Measurements from ENCODE around the gene TOMM5. TPM values are rescaled to one million over a fixed set of nuclear protein-coding genes. Genes with fewer than 3 reads are reported as not detected.

The TOMM5 gene
- total RNA-seq, 1 donor from 2014 or later, result 52.5 TPM

DNA sequence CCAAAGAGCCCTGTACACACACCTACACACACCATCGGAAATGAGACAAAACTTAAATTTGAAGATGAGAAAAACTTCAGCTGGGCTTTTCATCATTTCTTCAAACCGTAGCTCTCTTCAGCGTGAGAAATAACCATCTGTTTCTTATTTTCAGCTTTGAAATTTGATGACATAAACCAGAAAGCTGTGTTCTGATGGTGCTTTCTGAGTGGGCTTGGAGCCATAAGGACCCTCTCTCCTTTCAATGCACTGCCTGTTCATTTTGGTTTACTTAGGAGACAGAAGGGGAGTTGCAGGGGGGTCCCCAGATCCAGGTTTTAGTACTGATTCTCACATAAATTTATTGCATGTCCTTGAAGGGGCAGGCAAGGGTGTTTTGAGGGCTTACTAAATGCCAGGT is 25.7 kb downstream of the TOMM5 start:
- H3K27ac Mint-ChIP-seq (ENCODE audit: unreplicated experiment), result no peak overlapping the region
- H3K27me3 Mint-ChIP-seq (ENCODE audit: unreplicated experiment), result peaks cover 3% of the 10 kb centered on the region
- H3K4me1 Mint-ChIP-seq (ENCODE audit: unreplicated experiment), result peaks cover 9% of the 10 kb centered on the region
- no peak overlapping the region for H3K4me3 Mint-ChIP-seq (ENCODE audit: unreplicated experiment)
- peaks cover 10% of the 10 kb centered on the region for H3K9me3 Mint-ChIP-seq (ENCODE audit: unreplicated experiment)
- peaks cover 32% of the 10 kb centered on the region for H3K36me3 Mint-ChIP-seq (ENCODE audit: low read depth, unreplicated experiment)
- TF ChIP-seq, protein P1, sequence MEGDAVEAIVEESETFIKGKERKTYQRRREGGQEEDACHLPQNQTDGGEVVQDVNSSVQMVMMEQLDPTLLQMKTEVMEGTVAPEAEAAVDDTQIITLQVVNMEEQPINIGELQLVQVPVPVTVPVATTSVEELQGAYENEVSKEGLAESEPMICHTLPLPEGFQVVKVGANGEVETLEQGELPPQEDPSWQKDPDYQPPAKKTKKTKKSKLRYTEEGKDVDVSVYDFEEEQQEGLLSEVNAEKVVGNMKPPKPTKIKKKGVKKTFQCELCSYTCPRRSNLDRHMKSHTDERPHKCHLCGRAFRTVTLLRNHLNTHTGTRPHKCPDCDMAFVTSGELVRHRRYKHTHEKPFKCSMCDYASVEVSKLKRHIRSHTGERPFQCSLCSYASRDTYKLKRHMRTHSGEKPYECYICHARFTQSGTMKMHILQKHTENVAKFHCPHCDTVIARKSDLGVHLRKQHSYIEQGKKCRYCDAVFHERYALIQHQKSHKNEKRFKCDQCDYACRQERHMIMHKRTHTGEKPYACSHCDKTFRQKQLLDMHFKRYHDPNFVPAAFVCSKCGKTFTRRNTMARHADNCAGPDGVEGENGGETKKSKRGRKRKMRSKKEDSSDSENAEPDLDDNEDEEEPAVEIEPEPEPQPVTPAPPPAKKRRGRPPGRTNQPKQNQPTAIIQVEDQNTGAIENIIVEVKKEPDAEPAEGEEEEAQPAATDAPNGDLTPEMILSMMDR (IDR thresholded peaks at IDR 0.05; ENCODE audit: unreplicated experiment), result no peak
- DNase-seq (ENCODE audit: low spot score), result no peak

DNA sequence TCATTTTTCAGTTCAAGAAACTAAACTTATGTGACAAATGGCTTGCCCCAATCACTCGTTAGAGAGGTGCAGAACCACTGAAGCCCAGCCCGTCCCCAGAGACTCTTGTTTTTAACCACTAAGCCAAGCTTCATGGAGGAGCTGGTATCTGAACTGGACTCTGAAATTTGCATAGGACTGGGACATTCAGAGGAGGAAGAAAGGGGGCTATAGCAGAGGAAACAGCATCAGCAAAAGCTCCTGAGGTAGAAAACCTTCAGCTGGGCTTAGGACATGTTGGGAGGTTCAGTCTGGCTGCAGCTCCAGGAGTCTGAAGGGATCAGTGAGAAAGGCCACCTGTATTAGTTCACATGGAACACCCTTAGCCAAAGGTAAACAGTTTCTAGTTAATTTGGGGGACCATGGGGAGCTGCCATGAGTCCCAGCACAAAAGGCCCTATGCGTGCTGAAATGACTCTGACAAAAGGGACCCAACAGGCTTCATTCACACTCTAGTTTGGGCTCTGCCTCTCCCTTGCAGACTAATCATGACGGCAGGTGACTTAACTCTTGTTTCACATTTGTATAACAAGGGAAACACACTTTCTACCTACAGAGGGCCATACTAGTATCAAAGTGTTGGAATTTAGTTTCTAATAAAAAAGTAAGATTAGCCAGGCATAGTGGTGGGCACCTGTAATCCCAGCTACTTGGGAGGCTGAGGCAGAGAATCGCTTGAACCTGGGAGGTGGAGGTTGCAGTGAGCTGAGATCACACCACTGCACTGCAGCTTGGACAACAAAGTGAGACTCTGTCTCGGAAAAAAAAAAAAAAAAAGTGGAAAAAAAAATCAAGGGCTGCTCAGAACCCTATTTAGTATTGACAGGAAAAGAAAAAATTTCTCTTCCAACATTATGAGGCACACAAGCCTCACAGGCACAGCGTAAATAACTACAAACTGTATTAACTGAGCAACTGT is 26.5 kb downstream of the TOMM5 start:
- H3K9me3 Mint-ChIP-seq (ENCODE audit: unreplicated experiment), result peaks cover 10% of the 10 kb centered on the region
- no peak overlapping the region for H3K27ac Mint-ChIP-seq (ENCODE audit: unreplicated experiment)
- H3K4me1 Mint-ChIP-seq (ENCODE audit: unreplicated experiment), result peaks cover 10% of the 10 kb centered on the region
- TF ChIP-seq, protein P1 (IDR thresholded peaks at IDR 0.05; ENCODE audit: unreplicated experiment), result no peak
- no peak for DNase-seq (ENCODE audit: low spot score)
- H3K27me3 Mint-ChIP-seq (ENCODE audit: unreplicated experiment), result peaks cover 3% of the 10 kb centered on the region
- H3K4me3 Mint-ChIP-seq (ENCODE audit: unreplicated experiment), result no peak overlapping the region
- H3K36me3 Mint-ChIP-seq (ENCODE audit: low read depth, unreplicated experiment), result peaks cover 32% of the 10 kb centered on the region

DNA sequence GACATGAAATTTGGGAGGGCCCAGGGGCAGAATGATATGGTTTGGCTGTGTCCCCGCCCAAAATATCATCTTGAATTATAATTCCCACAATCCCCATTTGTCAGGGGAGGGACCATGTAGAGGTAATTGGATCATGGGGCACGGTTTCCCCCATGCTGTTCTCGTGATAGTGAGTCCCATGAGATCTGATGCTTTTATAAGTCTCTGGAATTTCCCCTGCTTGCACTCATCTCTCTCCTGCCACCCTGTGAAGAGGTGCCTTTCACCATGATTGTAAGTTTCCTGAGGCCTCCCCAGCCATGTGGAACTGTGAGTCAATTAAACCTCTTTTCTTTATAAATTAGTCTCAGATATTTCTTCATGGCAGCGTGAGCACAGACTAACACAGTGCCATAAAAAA is 27.5 kb downstream of the TOMM5 start:
- H3K36me3 Mint-ChIP-seq (ENCODE audit: low read depth, unreplicated experiment), result peaks cover 32% of the 10 kb centered on the region
- no peak overlapping the region for H3K27ac Mint-ChIP-seq (ENCODE audit: unreplicated experiment)
- peaks cover 10% of the 10 kb centered on the region for H3K4me1 Mint-ChIP-seq (ENCODE audit: unreplicated experiment)
- H3K27me3 Mint-ChIP-seq (ENCODE audit: unreplicated experiment), result peaks cover 3% of the 10 kb centered on the region
- peaks cover 10% of the 10 kb centered on the region for H3K9me3 Mint-ChIP-seq (ENCODE audit: unreplicated experiment)
- DNase-seq (ENCODE audit: low spot score), result no peak
- H3K4me3 Mint-ChIP-seq (ENCODE audit: unreplicated experiment), result no peak overlapping the region
- TF ChIP-seq, protein P1 (IDR thresholded peaks at IDR 0.05; ENCODE audit: unreplicated experiment), result no peak

DNA sequence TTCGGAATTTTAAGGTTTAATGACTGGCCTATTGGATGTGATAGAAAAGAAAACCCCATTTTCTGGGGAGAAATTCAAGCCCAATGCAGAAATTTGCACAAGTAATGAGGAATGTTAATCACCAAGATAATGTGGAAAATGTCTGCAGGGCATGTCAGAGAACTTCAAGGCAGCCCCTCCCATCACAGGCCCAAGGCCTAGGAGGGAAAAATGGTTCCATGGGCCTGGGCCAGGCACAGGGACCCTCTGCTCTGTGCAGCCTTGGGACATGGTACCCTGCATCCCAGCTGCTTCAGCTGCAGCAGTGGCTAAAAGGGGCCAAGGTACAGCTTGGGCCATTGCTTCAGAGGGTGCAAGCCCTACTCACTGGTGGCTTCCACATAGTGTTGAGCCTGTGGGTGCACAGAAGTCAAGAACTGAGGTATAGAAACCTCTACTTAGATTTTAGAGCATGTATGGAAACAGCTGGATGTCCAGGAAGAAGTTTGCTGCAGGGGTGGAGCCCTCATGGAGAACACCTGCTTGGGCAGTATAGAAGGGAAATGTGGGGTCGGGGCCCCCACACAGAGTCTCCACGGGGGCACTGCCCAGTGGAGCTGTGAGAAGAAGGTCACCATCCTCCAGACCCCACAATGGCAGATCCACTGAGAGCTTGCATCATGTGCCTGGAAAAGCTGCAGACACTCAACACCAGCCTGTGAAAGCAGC is 28.4 kb downstream of the TOMM5 start:
- peaks cover 10% of the 10 kb centered on the region for H3K4me1 Mint-ChIP-seq (ENCODE audit: unreplicated experiment)
- DNase-seq (ENCODE audit: low spot score), result no peak
- no peak overlapping the region for H3K27ac Mint-ChIP-seq (ENCODE audit: unreplicated experiment)
- H3K4me3 Mint-ChIP-seq (ENCODE audit: unreplicated experiment), result peak overlapping the region; percentile 66
- peaks cover 3% of the 10 kb centered on the region for H3K27me3 Mint-ChIP-seq (ENCODE audit: unreplicated experiment)
- peaks cover 32% of the 10 kb centered on the region for H3K36me3 Mint-ChIP-seq (ENCODE audit: low read depth, unreplicated experiment)
- TF ChIP-seq, protein P1 (IDR thresholded peaks at IDR 0.05; ENCODE audit: unreplicated experiment), result no peak
- H3K9me3 Mint-ChIP-seq (ENCODE audit: unreplicated experiment), result peaks cover 10% of the 10 kb centered on the region

Measured in endothelial cell (in vitro differentiated cells).